Bronchial smooth muscle cell (primary cell): Measurements from ENCODE around the gene TRAF3IP1. TPM values are rescaled to one million over a fixed set of nuclear protein-coding genes. Genes with fewer than 3 reads are reported as not detected.

Experiments used
- total RNA-seq: library from RNA; depleted of rRNA; stranded (reverse); fragments of >200 nt; gene quantifications from 2 replicates; pipeline ENCODE4 v1.2.1, GENCODE V29; 2014

TRAF3IP1 gene
- total RNA-seq: 9.9 and 11.5 TPM in 2 replicates

GRCh38 chr2:238320246-238320647 is at the start of gene TRAF3IP1:
TSS of gene TRAF3IP1 (plus strand) at chr2:238320518. CDS start at chr2:238320663, 145 bp downstream.

GRCh38 chr2:238287737-238288649 is 32.3 kb upstream of the TRAF3IP1 start, which contains the start of gene PER2:
TSS of gene PER2 (minus strand) at chr2:238288610. CDS start at chr2:238277936, 10,674 bp downstream.

GRCh38 chr2:238426568-238427434 is 106.5 kb downstream of the TRAF3IP1 start, which contains the start of gene ASB1:
TSS of gene ASB1 (plus strand) at chr2:238426927. CDS start at chr2:238427071, 144 bp downstream.

Other genes with a start within 250 kb of the TRAF3IP1 start
- gene ESPNL, start 220.2 kb upstream of the TRAF3IP1 start, total RNA-seq: 0.60 and 2.7 TPM in 2 replicates
- 0.09 and 0.16 TPM in 2 replicates for gene KLHL30, start 181.8 kb upstream of the TRAF3IP1 start, total RNA-seq
- gene ERFE, start 161.5 kb upstream of the TRAF3IP1 start, total RNA-seq: 0.32 and 1.3 TPM in 2 replicates
- 18.3 and 23.6 TPM in 2 replicates for gene ILKAP, start 116.8 kb upstream of the TRAF3IP1 start, total RNA-seq
- 0.34 and 0.47 TPM in 2 replicates for gene HES6, start 80.5 kb upstream of the TRAF3IP1 start, total RNA-seq
- gene PER2, start 31.9 kb upstream of the TRAF3IP1 start, total RNA-seq: 2.0 and 3.7 TPM in 2 replicates
- gene ASB1, start 106.4 kb downstream of the TRAF3IP1 start, total RNA-seq: 18.4 and 28.1 TPM in 2 replicates